ENCODE data around the gene PCDHGA1.

PCDHGA1 gene

GRCh38 chr5:141483902-141484301, 153.6 kb downstream of the PCDHGA1 start:
- in situ Hi-C loops (cut with HindIII; ENCODE audit: low pct_ligation_motif_present, low pct_unique_long_range_greater_than_20kb, low sequenced_read_pairs): no loop called here
- no peak for DNase-seq

GRCh38 chr5:141484310-141484640, 154.0 kb downstream of the PCDHGA1 start:
- DNase-seq: no peak
- in situ Hi-C loops (cut with HindIII; ENCODE audit: low pct_ligation_motif_present, low pct_unique_long_range_greater_than_20kb, low sequenced_read_pairs): no loop called here

- in situ Hi-C loops (cut with HindIII; ENCODE audit: low pct_ligation_motif_present, low pct_unique_long_range_greater_than_20kb, low sequenced_read_pairs): no loop called here
- DNase-seq: no peak
These were observed 154.5 kb downstream of the PCDHGA1 start, which contains the start of gene PCDHGC4 for GRCh38 chr5:141484641-141485311. Gene PCDHGC4 (plus strand): TSS chr5:141485030. CDS start chr5:141485174, 144 bp downstream.

- no peak for DNase-seq
- in situ Hi-C loops (cut with HindIII; ENCODE audit: low pct_ligation_motif_present, low pct_unique_long_range_greater_than_20kb, low sequenced_read_pairs): no loop called here
These were observed 155.2 kb downstream of the PCDHGA1 start for GRCh38 chr5:141485321-141486055.

- DNase-seq: no peak
- in situ Hi-C loops (cut with HindIII; ENCODE audit: low pct_ligation_motif_present, low pct_unique_long_range_greater_than_20kb, low sequenced_read_pairs): no loop called here
These were observed 155.8 kb downstream of the PCDHGA1 start for GRCh38 chr5:141486091-141486490.

- no peak for DNase-seq
- in situ Hi-C loops (cut with HindIII; ENCODE audit: low pct_ligation_motif_present, low pct_unique_long_range_greater_than_20kb, low sequenced_read_pairs): no loop called here
These were observed 156.8 kb downstream of the PCDHGA1 start for GRCh38 chr5:141487131-141487530.

- in situ Hi-C loops (cut with HindIII; ENCODE audit: low pct_ligation_motif_present, low pct_unique_long_range_greater_than_20kb, low sequenced_read_pairs): no loop called here
These were observed 158.6 kb downstream of the PCDHGA1 start, which contains the start of gene PCDHGC5 for GRCh38 chr5:141488591-141489561. Gene PCDHGC5 (plus strand): TSS chr5:141489081. CDS start chr5:141489241, 160 bp downstream.

GRCh38 chr5:141489841-141490240, 159.5 kb downstream of the PCDHGA1 start:
- DNase-seq: no peak
- in situ Hi-C loops (cut with HindIII; ENCODE audit: low pct_ligation_motif_present, low pct_unique_long_range_greater_than_20kb, low sequenced_read_pairs): no loop called here

More at GRCh38 chr5:141488591-141489561, 158.6 kb downstream of the PCDHGA1 start, which contains the start of gene PCDHGC5:
- peak; percentile 17 for DNase-seq

- DNase-seq: no peak
- in situ Hi-C loops (cut with HindIII; ENCODE audit: low pct_ligation_motif_present, low pct_unique_long_range_greater_than_20kb, low sequenced_read_pairs): no loop called here
These were observed 160.0 kb downstream of the PCDHGA1 start for GRCh38 chr5:141490271-141490670.

- DNase-seq: no peak
- in situ Hi-C loops (cut with HindIII; ENCODE audit: low pct_ligation_motif_present, low pct_unique_long_range_greater_than_20kb, low sequenced_read_pairs): no loop called here
These were observed 160.5 kb downstream of the PCDHGA1 start for GRCh38 chr5:141490771-141491170.

- in situ Hi-C loops (cut with HindIII; ENCODE audit: low pct_ligation_motif_present, low pct_unique_long_range_greater_than_20kb, low sequenced_read_pairs): no loop called here
- DNase-seq: no peak
These were observed 161.2 kb downstream of the PCDHGA1 start for GRCh38 chr5:141491323-141492167.

GRCh38 chr5:141492168-141492885, 162.0 kb downstream of the PCDHGA1 start:
- DNase-seq: no peak
- in situ Hi-C loops (cut with HindIII; ENCODE audit: low pct_ligation_motif_present, low pct_unique_long_range_greater_than_20kb, low sequenced_read_pairs): no loop called here

GRCh38 chr5:141493500-141494422, 163.4 kb downstream of the PCDHGA1 start:
- in situ Hi-C loops (cut with HindIII; ENCODE audit: low pct_ligation_motif_present, low pct_unique_long_range_greater_than_20kb, low sequenced_read_pairs): no loop called here

GRCh38 chr5:141494761-141495452, 164.6 kb downstream of the PCDHGA1 start:
- DNase-seq: no peak
- in situ Hi-C loops (cut with HindIII; ENCODE audit: low pct_ligation_motif_present, low pct_unique_long_range_greater_than_20kb, low sequenced_read_pairs): no loop called here

More at GRCh38 chr5:141493500-141494422, 163.4 kb downstream of the PCDHGA1 start:
- no peak for DNase-seq

GRCh38 chr5:141495453-141495811, 165.1 kb downstream of the PCDHGA1 start:
- no peak for DNase-seq
- in situ Hi-C loops (cut with HindIII; ENCODE audit: low pct_ligation_motif_present, low pct_unique_long_range_greater_than_20kb, low sequenced_read_pairs): no loop called here

GRCh38 chr5:141496038-141496437, 165.7 kb downstream of the PCDHGA1 start:
- in situ Hi-C loops (cut with HindIII; ENCODE audit: low pct_ligation_motif_present, low pct_unique_long_range_greater_than_20kb, low sequenced_read_pairs): no loop called here

More at GRCh38 chr5:141496038-141496437, 165.7 kb downstream of the PCDHGA1 start:
- no peak for DNase-seq

Measured in ACHN (cell line).